Brain microvascular endothelial cell (primary cell): ENCODE results near the gene EPHA4.

ENCODE experiments used
- DNase-seq: peaks from one replicate; pipeline ENCODE4 v3.0.0-alpha.2; 2020
- H3K27ac ChIP-seq: fragments of 250-450 bp; sonication (Bioruptor Pico); 2 replicates; pipeline ENCODE4 v1.5.1; 2020; ENCODE audit warnings: mild to moderate bottlenecking, moderate library complexity
- H3K27me3 ChIP-seq: fragments of 250-450 bp; sonication (Bioruptor Pico); replicated peaks from 2 replicates; pipeline ENCODE4 v1.5.1; 2020; ENCODE audit warnings: mild to moderate bottlenecking
- H3K36me3 ChIP-seq: fragments of 250-450 bp; sonication (Bioruptor Pico); replicated peaks from 2 replicates; pipeline ENCODE4 v1.5.1; 2020; ENCODE audit warnings: mild to moderate bottlenecking
- H3K4me3 ChIP-seq: 2 replicates; pipeline ENCODE4 v1.5.1; 2011; ENCODE audit warnings: low read depth, mild to moderate bottlenecking, control low read depth, low read length, moderate library complexity
- in situ Hi-C: cut with HindIII; loops from 2 replicates; pipeline ENCODE4 v1.10.0; 2017; ENCODE audit warnings: low sequenced_read_pairs, low pct_ligation_motif_present
- TF ChIP-seq, protein P1 (sequence below): IDR thresholded peaks from 2 replicates; pipeline ENCODE4 v1.5.1; 2011; ENCODE audit warnings: low read depth, mild to moderate bottlenecking, moderate library complexity, low read length, control low read depth, inconsistent platforms; ENCODE audit errors: missing control alignments

Gene EPHA4

DNA sequence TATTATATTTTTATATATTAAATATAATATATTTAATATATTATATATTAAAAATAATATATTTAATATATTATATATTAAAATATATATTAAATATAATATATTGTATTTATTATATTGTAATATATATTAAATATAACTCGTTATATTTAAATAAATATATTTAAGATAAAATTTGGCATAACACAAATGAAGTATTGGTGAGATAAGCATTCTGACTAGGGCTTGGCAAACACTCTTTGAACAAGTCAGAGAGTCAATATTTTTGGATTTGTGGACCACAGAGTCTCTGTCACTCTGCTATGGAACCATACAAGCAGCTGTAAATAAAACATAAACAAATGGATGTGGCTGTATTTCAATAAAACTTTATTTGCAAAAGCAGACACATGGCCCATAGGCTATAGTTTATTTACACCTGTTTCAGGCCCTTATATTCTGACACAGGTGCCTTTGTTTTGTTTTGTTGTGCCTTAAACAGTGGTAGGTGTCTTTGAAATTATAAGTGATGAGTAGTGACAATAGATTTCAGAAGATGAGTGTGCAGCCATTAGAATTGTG, 190.1 kb downstream of the EPHA4 start:
- in situ Hi-C loops = no loop called here
- Histone ChIP-seq H3K36me3 (no peaks in the 10 kb centered on the region), H3K4me3 (no peak overlapping the region), H3K27me3 (no peaks in the 10 kb centered on the region), H3K27ac (no peak overlapping the region)
- TF ChIP-seq, protein P1, sequence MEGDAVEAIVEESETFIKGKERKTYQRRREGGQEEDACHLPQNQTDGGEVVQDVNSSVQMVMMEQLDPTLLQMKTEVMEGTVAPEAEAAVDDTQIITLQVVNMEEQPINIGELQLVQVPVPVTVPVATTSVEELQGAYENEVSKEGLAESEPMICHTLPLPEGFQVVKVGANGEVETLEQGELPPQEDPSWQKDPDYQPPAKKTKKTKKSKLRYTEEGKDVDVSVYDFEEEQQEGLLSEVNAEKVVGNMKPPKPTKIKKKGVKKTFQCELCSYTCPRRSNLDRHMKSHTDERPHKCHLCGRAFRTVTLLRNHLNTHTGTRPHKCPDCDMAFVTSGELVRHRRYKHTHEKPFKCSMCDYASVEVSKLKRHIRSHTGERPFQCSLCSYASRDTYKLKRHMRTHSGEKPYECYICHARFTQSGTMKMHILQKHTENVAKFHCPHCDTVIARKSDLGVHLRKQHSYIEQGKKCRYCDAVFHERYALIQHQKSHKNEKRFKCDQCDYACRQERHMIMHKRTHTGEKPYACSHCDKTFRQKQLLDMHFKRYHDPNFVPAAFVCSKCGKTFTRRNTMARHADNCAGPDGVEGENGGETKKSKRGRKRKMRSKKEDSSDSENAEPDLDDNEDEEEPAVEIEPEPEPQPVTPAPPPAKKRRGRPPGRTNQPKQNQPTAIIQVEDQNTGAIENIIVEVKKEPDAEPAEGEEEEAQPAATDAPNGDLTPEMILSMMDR = no peak
- DNase-seq = no peak

- in situ Hi-C loops = no loop called here
- Histone ChIP-seq H3K36me3 (no peaks in the 10 kb centered on the region), H3K4me3 (no peak overlapping the region), H3K27ac (no peak overlapping the region), H3K27me3 (no peaks in the 10 kb centered on the region)
- TF ChIP-seq, protein P1 = no peak
- DNase-seq = no peak
These were observed 191.4 kb downstream of the EPHA4 start for GRCh38 chr2:221380686-221381085.

DNA sequence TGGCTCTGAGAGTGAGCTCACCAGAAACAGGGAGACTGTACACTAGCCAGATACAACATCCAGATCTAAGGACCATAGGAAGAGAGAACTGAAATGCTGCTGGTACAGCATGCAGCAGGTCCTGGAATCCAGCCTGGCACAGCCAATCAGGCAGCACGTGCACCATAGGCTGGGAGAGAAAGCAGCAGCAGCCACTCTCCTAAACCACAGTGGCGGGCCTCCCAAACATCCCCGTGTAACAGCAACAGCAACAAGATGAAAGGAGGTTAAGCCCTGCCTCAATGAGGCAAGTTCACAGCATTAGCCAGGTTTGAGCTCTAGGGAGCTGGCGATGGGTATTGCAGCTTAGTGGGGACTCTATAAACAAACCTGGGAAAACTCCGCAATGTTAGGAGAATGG, 192.0 kb downstream of the EPHA4 start:
- Histone ChIP-seq H3K27me3 (no peaks in the 10 kb centered on the region), H3K36me3 (no peaks in the 10 kb centered on the region), H3K4me3 (no peak overlapping the region), H3K27ac (no peak overlapping the region)
- DNase-seq = no peak
- TF ChIP-seq, protein P1 = no peak
- in situ Hi-C loops = no loop called here

- H3K4me3 ChIP-seq = no peak overlapping the region
- TF ChIP-seq, protein P1 = no peak
- no peak overlapping the region for H3K27ac ChIP-seq
- no peaks in the 10 kb centered on the region for H3K36me3 ChIP-seq
- in situ Hi-C loops = no loop called here
- no peaks in the 10 kb centered on the region for H3K27me3 ChIP-seq
- DNase-seq = no peak
These were observed 194.5 kb downstream of the EPHA4 start for GRCh38 chr2:221377597-221377996.

GRCh38 chr2:221377066-221377465, 195.0 kb downstream of the EPHA4 start:
- TF ChIP-seq, protein P1 = no peak
- in situ Hi-C loops = no loop called here
- Histone ChIP-seq H3K36me3 (no peaks in the 10 kb centered on the region), H3K27ac (no peak overlapping the region), H3K4me3 (no peak overlapping the region), H3K27me3 (no peaks in the 10 kb centered on the region)
- no peak for DNase-seq

GRCh38 chr2:221374234-221374633, 197.9 kb downstream of the EPHA4 start:
- Histone ChIP-seq H3K27ac (no peak overlapping the region), H3K36me3 (no peaks in the 10 kb centered on the region), H3K4me3 (no peak overlapping the region), H3K27me3 (no peaks in the 10 kb centered on the region)
- in situ Hi-C loops = no loop called here
- no peak for DNase-seq
- TF ChIP-seq, protein P1 = no peak
